ENCODE measurements around the gene ATP6V0A4.
"Not testable (repeated sequence)": the region's sequence is repeated elsewhere in the genome, so short reads cannot be mapped to it uniquely, and the experiment has no call there.

The ATP6V0A4 gene

DNA sequence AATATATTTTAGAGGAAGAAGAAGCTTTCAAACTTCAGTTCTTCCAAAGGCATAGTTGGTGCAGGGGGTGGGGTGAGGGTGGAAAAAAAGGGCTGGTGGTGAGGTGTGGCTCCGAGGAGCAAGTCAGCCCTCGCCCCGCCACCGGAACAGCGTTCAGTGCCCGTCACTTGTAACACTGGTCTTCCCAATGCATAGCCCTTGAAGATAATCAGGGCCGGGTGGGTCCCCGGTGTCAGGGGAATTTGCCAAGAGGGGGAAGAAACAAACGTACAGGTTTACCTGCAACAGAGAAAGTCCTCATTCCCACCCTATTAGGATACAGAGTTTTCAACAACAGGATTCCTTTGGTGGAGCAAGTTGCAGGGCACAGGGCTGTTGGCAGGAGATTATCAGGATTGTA is 98.3 kb downstream of the ATP6V0A4 start:
- ATAC-seq, result no peak
- TF ChIP-seq, protein P1, sequence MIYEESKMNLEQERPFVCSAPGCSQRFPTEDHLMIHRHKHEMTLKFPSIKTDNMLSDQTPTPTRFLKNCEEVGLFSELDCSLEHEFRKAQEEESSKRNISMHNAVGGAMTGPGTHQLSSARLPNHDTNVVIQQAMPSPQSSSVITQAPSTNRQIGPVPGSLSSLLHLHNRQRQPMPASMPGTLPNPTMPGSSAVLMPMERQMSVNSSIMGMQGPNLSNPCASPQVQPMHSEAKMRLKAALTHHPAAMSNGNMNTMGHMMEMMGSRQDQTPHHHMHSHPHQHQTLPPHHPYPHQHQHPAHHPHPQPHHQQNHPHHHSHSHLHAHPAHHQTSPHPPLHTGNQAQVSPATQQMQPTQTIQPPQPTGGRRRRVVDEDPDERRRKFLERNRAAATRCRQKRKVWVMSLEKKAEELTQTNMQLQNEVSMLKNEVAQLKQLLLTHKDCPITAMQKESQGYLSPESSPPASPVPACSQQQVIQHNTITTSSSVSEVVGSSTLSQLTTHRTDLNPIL (CRISPR knock-in tag; IDR thresholded peaks at IDR 0.05; ENCODE audit: low read depth), result no peak
- TF ChIP-seq CSDC2 (CRISPR knock-in tag; IDR thresholded peaks at IDR 0.05), result no peak
- no peak for TF ChIP-seq RARB (CRISPR knock-in tag; IDR thresholded peaks at IDR 0.05)
- no peak for TF ChIP-seq ESRRG (CRISPR knock-in tag; IDR thresholded peaks at IDR 0.05)
- no peak for TF ChIP-seq GLIS3 (CRISPR knock-in tag; IDR thresholded peaks at IDR 0.05)
- TF ChIP-seq, protein P2, sequence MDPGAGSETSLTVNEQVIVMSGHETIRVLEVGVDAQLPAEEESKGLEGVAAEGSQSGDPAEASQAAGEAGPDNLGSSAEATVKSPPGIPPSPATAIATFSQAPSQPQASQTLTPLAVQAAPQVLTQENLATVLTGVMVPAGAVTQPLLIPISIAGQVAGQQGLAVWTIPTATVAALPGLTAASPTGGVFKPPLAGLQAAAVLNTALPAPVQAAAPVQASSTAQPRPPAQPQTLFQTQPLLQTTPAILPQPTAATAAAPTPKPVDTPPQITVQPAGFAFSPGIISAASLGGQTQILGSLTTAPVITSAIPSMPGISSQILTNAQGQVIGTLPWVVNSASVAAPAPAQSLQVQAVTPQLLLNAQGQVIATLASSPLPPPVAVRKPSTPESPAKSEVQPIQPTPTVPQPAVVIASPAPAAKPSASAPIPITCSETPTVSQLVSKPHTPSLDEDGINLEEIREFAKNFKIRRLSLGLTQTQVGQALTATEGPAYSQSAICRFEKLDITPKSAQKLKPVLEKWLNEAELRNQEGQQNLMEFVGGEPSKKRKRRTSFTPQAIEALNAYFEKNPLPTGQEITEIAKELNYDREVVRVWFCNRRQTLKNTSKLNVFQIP (CRISPR knock-in tag; IDR thresholded peaks at IDR 0.05; ENCODE audit: borderline replicate concordance, low read depth), result no peak
- TF ChIP-seq OSR1 (CRISPR knock-in tag; IDR thresholded peaks at IDR 0.05), result no peak
- no peak for TF ChIP-seq ZFP30 (CRISPR knock-in tag; IDR thresholded peaks at IDR 0.05)
- no peak for TF ChIP-seq BACH2 (CRISPR knock-in tag; IDR thresholded peaks at IDR 0.05; ENCODE audit: borderline replicate concordance)

DNA sequence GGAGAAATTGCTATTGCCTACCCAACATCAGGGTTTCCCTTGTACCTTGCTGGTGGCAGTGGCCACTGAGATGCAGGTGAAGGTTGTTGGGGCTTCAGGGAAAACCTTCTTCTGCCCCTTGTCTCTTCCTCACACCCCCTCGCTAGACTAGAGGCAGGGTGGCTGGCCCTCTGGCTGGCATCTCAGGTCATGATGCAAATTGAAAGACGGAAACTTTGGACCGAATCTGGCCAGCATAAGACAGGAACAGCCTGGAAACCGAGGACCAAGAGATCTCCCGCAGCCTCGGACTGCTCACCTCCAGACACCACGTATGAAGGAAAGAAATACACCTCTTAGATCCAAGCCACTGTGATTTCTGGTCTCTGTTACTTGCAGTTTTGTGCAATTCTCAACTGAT is 99.7 kb downstream of the ATP6V0A4 start:
- ATAC-seq, result no peak
- TF ChIP-seq GLIS3 (CRISPR knock-in tag; IDR thresholded peaks at IDR 0.05) (no peak), ZNF8 (CRISPR knock-in tag; IDR thresholded peaks at IDR 0.05) (no peak), BACH2 (CRISPR knock-in tag; IDR thresholded peaks at IDR 0.05; ENCODE audit: borderline replicate concordance) (no peak), TCF4 (CRISPR knock-in tag; IDR thresholded peaks at IDR 0.05; ENCODE audit: borderline replicate concordance) (no peak), ISL1 (CRISPR knock-in tag; IDR thresholded peaks at IDR 0.05) (no peak), ZFP30 (CRISPR knock-in tag; IDR thresholded peaks at IDR 0.05) (no peak), TOX (CRISPR knock-in tag; IDR thresholded peaks at IDR 0.05; ENCODE audit: borderline replicate concordance) (no peak), CSDC2 (CRISPR knock-in tag; IDR thresholded peaks at IDR 0.05) (no peak), SNAI2 (CRISPR knock-in tag; IDR thresholded peaks at IDR 0.05) (no peak), ARNTL (CRISPR knock-in tag; IDR thresholded peaks at IDR 0.05; ENCODE audit: borderline replicate concordance, low read depth) (no peak), ZC3H10 (CRISPR knock-in tag; IDR thresholded peaks at IDR 0.05) (no peak), OSR1 (CRISPR knock-in tag; IDR thresholded peaks at IDR 0.05) (no peak), ZNF70 (CRISPR knock-in tag; IDR thresholded peaks at IDR 0.05) (no peak), ZNF565 (CRISPR knock-in tag; conservative IDR thresholded peaks at IDR 0.05; ENCODE audit: low read depth) (no peak), RARB (CRISPR knock-in tag; IDR thresholded peaks at IDR 0.05) (no peak)
- TF ChIP-seq, protein P1 (CRISPR knock-in tag; IDR thresholded peaks at IDR 0.05; ENCODE audit: low read depth), result no peak
- TF ChIP-seq, protein P2 (CRISPR knock-in tag; IDR thresholded peaks at IDR 0.05; ENCODE audit: borderline replicate concordance, low read depth), result no peak
- TF ChIP-seq, protein P3, sequence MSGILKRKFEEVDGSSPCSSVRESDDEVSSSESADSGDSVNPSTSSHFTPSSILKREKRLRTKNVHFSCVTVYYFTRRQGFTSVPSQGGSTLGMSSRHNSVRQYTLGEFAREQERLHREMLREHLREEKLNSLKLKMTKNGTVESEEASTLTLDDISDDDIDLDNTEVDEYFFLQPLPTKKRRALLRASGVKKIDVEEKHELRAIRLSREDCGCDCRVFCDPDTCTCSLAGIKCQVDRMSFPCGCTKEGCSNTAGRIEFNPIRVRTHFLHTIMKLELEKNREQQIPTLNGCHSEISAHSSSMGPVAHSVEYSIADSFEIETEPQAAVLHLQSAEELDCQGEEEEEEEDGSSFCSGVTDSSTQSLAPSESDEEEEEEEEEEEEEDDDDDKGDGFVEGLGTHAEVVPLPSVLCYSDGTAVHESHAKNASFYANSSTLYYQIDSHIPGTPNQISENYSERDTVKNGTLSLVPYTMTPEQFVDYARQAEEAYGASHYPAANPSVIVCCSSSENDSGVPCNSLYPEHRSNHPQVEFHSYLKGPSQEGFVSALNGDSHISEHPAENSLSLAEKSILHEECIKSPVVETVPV (CRISPR knock-in tag; IDR thresholded peaks at IDR 0.05), result no peak

DNA sequence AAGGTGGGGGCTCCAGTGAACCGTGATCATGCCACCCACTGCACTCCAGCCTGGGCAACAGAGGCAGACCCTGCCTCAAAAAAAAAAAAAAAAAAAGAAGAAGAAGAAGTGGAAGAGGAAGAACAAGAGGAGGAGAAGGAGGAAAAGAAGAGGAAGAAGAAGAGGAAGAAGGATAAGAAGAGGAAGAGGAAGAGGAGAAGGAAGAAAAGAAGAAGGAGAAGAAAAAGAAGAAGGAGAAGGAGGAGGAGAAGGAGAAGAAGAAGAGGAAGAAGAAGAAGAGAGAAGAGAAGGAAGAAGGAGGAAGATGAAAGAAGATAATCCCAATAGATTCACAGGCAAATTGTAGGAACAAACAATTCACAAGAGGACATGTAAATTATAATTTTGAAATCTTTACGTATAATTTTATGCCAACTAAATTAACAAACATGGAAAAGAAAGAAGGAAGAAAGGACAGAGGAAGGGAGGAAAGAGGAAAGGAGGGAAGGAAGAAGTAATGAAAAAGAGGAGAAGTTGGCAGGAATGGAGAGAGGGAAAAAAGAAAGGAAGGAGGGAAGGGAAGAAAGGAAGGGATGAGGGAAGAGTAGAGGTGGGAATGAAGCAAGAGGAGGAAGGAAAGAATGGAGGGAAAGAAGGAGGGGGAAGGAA is 100.3 kb downstream of the ATP6V0A4 start:
- TF ChIP-seq ESRRG (CRISPR knock-in tag; IDR thresholded peaks at IDR 0.05), result no peak
- TF ChIP-seq GLIS3 (CRISPR knock-in tag; IDR thresholded peaks at IDR 0.05), result no peak
- no peak for TF ChIP-seq SNAI2 (CRISPR knock-in tag; IDR thresholded peaks at IDR 0.05)
- no peak for TF ChIP-seq ZC3H10 (CRISPR knock-in tag; IDR thresholded peaks at IDR 0.05)
- TF ChIP-seq TSHZ2 (CRISPR knock-in tag; IDR thresholded peaks at IDR 0.05), result no peak
- TF ChIP-seq BACH2 (CRISPR knock-in tag; IDR thresholded peaks at IDR 0.05; ENCODE audit: borderline replicate concordance), result no peak
- no peak for TF ChIP-seq ZNF8 (CRISPR knock-in tag; IDR thresholded peaks at IDR 0.05)
- TF ChIP-seq ZFP30 (CRISPR knock-in tag; IDR thresholded peaks at IDR 0.05), result no peak
- TF ChIP-seq ZNF565 (CRISPR knock-in tag; conservative IDR thresholded peaks at IDR 0.05; ENCODE audit: low read depth), result no peak
- TF ChIP-seq TCF4 (CRISPR knock-in tag; IDR thresholded peaks at IDR 0.05; ENCODE audit: borderline replicate concordance), result no peak
- no peak for TF ChIP-seq PPARA (CRISPR knock-in tag; IDR thresholded peaks at IDR 0.05; ENCODE audit: borderline replicate concordance)
- TF ChIP-seq ZFP3 (CRISPR knock-in tag; IDR thresholded peaks at IDR 0.05), result no peak
- TF ChIP-seq ZNF70 (CRISPR knock-in tag; IDR thresholded peaks at IDR 0.05), result no peak
- TF ChIP-seq, protein P2 (CRISPR knock-in tag; IDR thresholded peaks at IDR 0.05; ENCODE audit: borderline replicate concordance, low read depth), result no peak
- TF ChIP-seq OSR1 (CRISPR knock-in tag; IDR thresholded peaks at IDR 0.05), result no peak
- TF ChIP-seq TOX (CRISPR knock-in tag; IDR thresholded peaks at IDR 0.05; ENCODE audit: borderline replicate concordance), result no peak
- no peak for ATAC-seq

DNA sequence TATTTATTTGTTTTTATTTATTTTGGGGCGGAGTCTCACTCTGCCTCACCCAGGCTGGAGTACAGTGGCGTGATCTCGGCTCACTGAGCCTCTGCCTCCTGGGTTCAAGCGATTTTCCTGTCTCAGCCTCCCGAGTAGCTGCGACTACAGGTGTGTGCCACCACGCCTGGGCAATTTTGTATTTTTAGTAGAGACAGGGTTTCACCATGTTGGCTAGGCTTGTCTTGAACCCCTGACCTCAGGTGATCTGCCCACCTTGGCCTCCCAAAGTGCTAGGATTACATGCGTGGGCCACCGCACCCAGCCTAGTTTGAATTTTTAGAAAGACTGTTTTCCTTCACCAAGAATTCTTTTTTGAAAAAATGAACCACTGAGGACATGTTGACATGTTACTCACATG is 102.2 kb downstream of the ATP6V0A4 start:
- ATAC-seq, result not testable (repeated sequence)

All from SK-N-SH treated with all-trans-retinoic acid at 6 μM for 48 hours (cell line).